Effector CD8-positive, alpha-beta T cell (primary cell): ENCODE results near the gene GNE.
A peak's percentile ranks its signal among the peaks of the same experiment; 100 is the strongest.
"Not testable (repeated sequence)": the region's sequence is repeated elsewhere in the genome, so short reads cannot be mapped to it uniquely, and the experiment has no call there.

Source experiments
- DNase-seq: peaks from one replicate; lab custom pipeline; 2025; lab: John Stamatoyannopoulos, UW

GNE gene

GRCh38 chr9:36208521-36209253, 49.6 kb downstream of the GNE start:
- no peak for DNase-seq

GRCh38 chr9:36207546-36208012, 50.7 kb downstream of the GNE start:
- no peak for DNase-seq

DNA sequence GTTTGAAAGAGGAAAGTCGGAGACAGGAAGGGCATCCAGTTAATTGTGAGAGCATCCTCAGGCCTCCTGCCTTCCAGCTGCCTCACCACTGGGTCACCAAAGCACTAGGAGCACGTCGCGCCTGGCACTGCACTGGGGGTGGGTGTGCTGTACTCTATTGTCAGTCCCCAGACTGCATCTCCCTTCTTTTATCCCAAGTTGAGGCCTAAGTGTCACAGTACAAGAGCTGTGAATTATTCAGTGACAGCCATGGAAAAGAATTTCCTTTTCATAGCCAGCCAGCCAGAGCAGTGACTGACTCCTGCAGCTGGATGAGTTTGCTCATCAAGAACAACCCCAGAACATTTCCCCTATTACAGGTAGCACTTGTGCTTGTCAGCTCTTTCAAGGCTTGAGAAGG, 51.2 kb downstream of the GNE start:
- DNase-seq = no peak

GRCh38 chr9:36204906-36205547, 53.2 kb downstream of the GNE start:
- no peak for DNase-seq

DNA sequence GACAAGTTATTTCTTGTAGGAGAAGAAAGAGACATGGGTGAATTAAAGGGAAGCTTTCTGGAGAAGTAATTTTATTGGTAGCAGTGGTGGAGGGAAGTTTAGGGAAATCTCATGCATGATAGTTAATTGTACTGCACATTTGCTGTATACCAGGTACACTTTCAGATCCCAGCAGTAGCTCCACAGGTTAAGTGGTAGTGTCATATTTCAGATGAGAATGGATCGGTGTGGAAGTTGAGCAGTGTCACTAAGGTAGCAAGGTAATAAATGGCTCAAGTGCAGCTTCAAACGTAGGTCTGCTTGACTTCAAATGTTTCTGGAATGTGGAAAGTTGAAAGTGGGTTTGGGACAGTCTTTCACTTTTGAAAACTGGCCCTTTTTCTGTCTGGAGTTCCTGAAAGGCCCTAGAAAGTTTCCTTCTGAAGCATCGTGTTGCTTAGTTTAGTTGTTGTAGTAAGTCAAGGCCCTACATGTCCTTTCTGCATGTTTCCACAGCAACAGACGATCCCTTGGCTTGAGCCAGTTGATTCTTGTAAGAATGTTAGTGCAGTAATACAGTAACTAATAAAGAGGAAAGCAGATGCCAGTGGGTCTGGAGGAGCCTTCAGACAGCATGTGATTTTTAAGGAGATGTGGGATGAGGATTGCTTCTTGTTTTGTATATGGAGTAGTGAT, 63.8 kb downstream of the GNE start:
- DNase-seq = no peak

GRCh38 chr9:36193023-36193422, 65.2 kb downstream of the GNE start:
- no peak for DNase-seq

GRCh38 chr9:36192196-36192595, 66.1 kb downstream of the GNE start:
- no peak for DNase-seq

GRCh38 chr9:36191686-36192085, 66.6 kb downstream of the GNE start:
- DNase-seq = no peak

DNA sequence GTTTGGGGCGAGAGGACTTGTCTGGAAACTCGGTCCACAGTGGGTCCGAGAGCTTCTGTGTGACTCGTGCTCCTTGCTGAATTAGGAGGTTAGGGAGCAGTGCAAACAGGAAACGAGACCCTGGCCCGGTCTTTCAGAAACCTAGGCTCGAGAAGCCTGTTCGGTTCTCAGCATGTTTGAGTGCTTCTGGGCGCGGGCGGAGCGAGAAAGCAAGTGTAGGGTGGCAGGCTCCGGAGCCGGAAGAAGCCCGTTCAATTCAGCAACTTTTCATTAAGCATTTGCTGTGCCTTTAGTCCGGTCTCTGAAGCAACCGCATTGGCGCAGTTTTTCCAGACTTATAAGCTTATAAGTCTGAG, 67.0 kb downstream of the GNE start:
- no peak for DNase-seq

GRCh38 chr9:36190388-36191289, 67.6 kb downstream of the GNE start, which contains the start of gene CLTA:
Gene CLTA, plus strand, starts transcription at chr9:36190921. Its CDS starts 136 bp downstream, at chr9:36191057.
- DNase-seq = peak; percentile 92

DNA sequence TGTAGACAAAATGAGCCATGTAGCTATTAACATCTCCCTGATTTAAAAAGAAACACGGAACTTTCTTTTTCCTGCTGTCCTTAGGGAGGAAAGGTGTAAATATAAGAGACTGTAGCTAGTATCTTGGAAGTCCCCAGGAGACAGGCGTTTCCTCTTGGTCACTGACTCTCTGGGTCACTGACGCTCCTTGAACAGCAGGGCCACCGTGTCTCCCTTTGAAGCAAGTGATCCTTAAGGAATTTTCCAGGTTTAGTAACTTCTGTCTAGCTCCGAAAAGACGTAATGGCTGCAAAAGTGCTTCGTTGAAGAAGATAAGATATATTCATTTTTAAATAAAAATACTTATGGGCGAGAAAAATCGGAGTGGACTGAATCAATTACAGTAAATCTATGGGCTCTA, 68.3 kb downstream of the GNE start:
- DNase-seq = no peak

GRCh38 chr9:36188212-36188611, 70.0 kb downstream of the GNE start:
- no peak for DNase-seq

GRCh38 chr9:36187414-36187813, 70.8 kb downstream of the GNE start:
- no peak for DNase-seq

- not testable (repeated sequence) for DNase-seq
These were observed 78.0 kb downstream of the GNE start for GRCh38 chr9:36180243-36180642.

GRCh38 chr9:36177571-36177970, 80.7 kb downstream of the GNE start:
- DNase-seq = no peak

GRCh38 chr9:36176496-36176895, 81.8 kb downstream of the GNE start:
- not testable (repeated sequence) for DNase-seq

DNA sequence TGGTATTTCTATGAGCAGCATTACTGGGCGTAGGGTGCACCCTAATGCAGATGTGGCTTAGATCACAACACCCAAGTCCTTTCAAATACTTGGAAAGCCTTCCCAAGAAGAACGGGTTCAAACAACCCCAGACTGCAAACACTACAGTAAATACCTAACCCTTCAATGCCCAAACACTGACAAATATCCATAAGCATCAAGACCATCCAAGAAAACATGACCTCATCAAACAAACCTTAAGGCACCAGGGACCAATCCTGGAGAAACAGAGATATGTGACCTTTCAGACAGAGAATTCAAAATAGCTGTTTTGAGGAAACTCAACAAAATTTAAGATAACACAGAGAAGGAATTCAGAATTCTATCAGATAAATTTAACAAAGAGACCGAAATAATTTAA, 83.0 kb downstream of the GNE start:
- not testable (repeated sequence) for DNase-seq

DNA sequence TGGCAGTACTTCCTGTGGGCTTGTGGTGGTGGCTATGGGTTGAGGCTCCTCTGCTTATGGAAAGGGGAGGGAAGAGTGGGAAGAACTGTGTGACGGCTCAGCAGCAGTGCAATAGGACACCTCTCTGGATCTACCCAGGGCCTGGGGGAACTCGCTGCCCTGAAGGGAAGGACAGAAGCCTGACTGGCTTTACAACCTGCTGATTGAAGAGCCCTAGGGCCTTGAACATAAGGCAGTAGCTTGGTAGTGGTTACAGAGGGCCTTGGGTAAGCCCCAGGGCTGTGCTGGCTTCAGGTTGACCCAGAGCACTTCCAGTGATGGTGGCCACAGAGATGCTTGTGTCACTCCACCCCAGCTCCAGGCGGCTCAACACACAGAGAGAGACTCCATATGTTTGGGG, 83.5 kb downstream of the GNE start:
- DNase-seq = no peak

DNA sequence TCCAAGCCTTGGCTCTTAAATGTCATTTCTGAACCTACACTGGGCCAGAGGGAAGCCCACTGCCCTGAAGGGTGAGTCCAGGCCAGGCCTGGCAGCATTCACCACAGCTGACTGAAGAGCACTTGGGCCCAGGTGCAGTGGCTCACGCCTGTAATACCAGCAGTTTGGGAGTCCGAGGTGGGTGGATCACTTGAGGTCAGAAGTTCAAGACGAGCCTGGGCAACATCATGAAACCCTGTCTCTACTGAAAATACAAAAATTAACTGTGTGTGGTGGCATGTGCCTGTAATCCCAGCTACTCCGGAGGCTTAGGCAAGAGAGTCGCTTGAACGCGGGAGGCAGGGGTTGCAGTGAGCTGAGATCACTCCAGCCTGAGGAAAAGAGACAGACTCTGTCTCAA, 84.0 kb downstream of the GNE start:
- no peak for DNase-seq

DNA sequence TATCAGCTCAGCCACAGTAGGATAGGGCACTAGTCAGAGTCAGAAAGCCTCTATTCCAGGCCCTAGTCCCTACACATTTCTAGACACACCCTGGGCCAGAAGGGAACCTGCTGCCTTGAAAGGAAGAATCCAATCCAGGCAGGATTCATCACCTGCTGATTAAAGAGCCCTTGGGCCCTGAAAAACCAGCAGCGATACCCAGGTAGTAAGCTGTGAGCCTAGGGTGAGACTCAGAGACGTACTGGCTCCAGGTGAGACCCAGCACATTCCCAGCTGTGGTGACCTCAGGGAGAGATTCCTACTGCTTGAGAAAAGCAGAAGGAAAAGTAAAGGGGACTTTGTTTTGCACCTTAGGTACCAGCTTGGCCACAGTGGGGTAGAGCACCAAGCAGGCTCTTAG, 84.4 kb downstream of the GNE start:
- no peak for DNase-seq

- DNase-seq = no peak
These were observed 87.7 kb downstream of the GNE start for GRCh38 chr9:36170531-36170930.

DNA sequence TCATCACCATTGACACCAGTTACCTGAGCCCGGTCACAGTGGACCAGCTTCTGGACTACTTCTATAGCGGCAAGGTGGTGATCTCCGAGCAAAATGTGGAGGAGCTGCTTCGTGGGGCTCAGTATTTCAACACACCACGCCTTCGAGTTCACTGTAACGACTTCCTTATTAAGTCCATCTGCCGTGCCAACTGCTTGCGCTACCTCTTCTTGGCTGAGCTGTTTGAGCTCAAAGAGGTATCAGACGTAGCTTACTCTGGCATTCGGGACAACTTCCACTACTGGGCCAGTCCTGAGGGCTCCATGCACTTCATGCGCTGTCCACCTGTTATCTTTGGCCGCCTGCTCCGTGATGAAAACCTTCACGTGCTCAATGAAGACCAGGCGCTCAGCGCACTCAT, 88.5 kb downstream of the GNE start:
- DNase-seq = no peak
